Panc1 (cell line): ENCODE measurements around the gene SPRED2.

Experiments
- POLR2AphosphoS5 ChIP-seq: IDR thresholded peaks from 2 replicates; pipeline ENCODE4 v1.6.1; 2012; ENCODE audit warnings: mild to moderate bottlenecking, low read depth, low read length, moderate library complexity
- SIN3A ChIP-seq: IDR thresholded peaks from 2 replicates; pipeline ENCODE4 v1.6.1; 2012; ENCODE audit warnings: low read depth, mild to moderate bottlenecking, low read length, moderate library complexity, borderline replicate concordance; ENCODE audit not compliant: insufficient read depth
- TCF7L2 ChIP-seq: IDR thresholded peaks from 2 replicates; pipeline ENCODE4 v1.6.1; 2011; ENCODE audit warnings: mild to moderate bottlenecking, low read depth, low read length, inconsistent platforms
- TF ChIP-seq, protein P1 (sequence below): fragments of 450-650 bp; IDR thresholded peaks from 2 replicates; pipeline ENCODE4 v1.5.1; 2017; ENCODE audit warnings: mild to moderate bottlenecking

DNA sequence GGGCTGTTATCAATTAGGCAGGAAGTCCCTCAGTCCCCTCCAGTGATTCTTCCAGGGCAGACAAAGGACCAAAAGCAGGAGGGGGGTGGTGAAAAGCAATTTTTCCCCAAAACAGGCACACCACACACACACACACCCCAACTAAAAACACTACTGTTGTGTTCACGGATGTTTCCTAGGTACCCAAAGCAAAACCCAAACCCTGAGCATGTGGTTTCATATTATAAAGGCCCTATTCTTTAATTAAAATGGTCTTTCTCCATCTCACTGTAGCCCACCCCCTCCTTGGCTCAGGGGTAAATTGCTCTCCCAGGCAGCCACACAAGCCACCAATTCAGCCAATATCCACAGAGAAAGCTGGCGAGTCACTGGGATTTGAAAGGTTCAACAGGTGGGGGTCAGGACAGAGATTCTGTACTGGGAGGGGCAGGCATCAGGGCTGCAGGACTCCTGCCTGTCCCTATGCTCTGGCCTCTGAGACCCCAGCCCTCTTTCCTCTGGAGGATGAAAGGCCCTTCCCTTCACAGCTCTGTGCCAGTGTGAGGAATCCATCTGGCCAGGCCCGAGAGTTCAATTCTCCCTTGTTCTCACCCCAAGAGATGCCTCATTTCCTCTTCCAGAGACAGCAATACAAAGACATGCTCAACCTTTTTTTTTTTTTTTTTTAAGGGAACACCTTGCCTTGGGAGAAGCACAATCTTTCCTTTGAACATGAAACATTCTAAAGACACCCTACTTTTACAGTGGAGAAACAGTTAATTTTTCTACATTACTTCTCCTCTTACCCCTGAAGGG lies 43.6 kb downstream of the SPRED2 start:
- TF ChIP-seq, protein P1, sequence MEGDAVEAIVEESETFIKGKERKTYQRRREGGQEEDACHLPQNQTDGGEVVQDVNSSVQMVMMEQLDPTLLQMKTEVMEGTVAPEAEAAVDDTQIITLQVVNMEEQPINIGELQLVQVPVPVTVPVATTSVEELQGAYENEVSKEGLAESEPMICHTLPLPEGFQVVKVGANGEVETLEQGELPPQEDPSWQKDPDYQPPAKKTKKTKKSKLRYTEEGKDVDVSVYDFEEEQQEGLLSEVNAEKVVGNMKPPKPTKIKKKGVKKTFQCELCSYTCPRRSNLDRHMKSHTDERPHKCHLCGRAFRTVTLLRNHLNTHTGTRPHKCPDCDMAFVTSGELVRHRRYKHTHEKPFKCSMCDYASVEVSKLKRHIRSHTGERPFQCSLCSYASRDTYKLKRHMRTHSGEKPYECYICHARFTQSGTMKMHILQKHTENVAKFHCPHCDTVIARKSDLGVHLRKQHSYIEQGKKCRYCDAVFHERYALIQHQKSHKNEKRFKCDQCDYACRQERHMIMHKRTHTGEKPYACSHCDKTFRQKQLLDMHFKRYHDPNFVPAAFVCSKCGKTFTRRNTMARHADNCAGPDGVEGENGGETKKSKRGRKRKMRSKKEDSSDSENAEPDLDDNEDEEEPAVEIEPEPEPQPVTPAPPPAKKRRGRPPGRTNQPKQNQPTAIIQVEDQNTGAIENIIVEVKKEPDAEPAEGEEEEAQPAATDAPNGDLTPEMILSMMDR, result no peak
- TF ChIP-seq POLR2AphosphoS5 (no peak), TCF7L2 (no peak), SIN3A (no peak)
